IPS-20b (cell line): Measurements from ENCODE around the gene CARD14.
"Not testable (repeated sequence)": the region's sequence is repeated elsewhere in the genome, so short reads cannot be mapped to it uniquely, and the experiment has no call there.

Source experiments
- H3K27ac ChIP-seq: one replicate; pipeline ENCODE4 v1.5.1; 2013; ENCODE audit warnings: low read length
- H3K27me3 ChIP-seq: 2 replicates; pipeline ENCODE4 v1.6.1; 2013; ENCODE audit warnings: mild to moderate bottlenecking, low read length, inconsistent platforms; ENCODE audit not compliant: insufficient read depth
- H3K36me3 ChIP-seq: 2 replicates; pipeline ENCODE4 v1.6.1; 2013; ENCODE audit warnings: low read depth, mild to moderate bottlenecking, inconsistent platforms, low read length, moderate library complexity; ENCODE audit not compliant: insufficient read depth
- H3K4me1 ChIP-seq: 2 replicates; pipeline ENCODE4 v1.6.1; 2013; ENCODE audit warnings: mild to moderate bottlenecking, control low read depth, inconsistent platforms, low read length, moderate library complexity; ENCODE audit not compliant: insufficient read depth
- H3K4me3 ChIP-seq: 2 replicates; pipeline ENCODE4 v1.5.1; 2013; ENCODE audit warnings: mild to moderate bottlenecking, low read length, inconsistent platforms
- H3K9ac ChIP-seq: 2 replicates; pipeline ENCODE4 v1.6.1; 2013; ENCODE audit warnings: low read depth, mild to moderate bottlenecking, inconsistent platforms, low read length, moderate library complexity
- H3K9me3 ChIP-seq: 2 replicates; pipeline ENCODE4 v1.6.1; 2013; ENCODE audit warnings: mild to moderate bottlenecking, low read depth, low read length, inconsistent platforms; ENCODE audit not compliant: insufficient read depth

The CARD14 gene

DNA sequence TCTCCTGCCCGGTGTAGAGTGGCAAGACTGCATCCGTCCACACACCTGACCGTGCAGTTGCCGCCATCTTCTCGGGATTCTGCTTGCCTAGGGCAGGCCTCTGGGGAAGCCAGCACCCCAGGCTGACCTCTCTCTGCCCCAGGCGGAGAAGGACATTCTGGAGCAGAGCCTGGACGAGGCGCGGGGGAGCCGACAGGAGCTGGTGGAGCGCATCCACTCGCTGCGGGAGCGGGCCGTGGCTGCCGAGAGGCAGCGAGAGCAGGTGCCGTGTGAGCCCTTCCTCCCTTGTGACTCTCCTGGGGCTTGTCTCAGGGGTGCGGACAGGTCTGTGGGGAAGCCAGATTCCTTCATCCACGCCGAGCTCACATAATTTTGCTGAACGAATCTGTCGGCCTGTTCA is 19.8 kb downstream of the CARD14 start:
- H3K27me3 ChIP-seq: no peaks in the 10 kb centered on the region

DNA sequence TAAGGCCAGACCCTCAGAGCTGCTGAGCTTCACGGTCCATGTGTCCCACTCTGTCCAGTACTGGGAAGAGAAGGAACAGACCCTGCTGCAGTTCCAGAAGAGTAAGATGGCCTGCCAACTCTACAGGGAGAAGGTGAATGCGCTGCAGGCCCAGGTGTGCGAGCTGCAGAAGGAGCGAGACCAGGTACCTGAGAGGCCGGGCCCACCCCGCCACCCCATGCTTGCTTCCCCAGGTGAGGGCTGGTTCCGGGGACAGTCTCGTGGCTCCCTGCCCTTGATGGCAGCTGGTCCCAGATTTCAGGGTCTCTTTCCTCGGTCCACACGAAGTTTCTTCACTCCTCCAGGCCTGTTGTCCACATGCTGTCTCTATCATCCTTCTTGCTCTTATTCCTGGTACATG is 20.9 kb downstream of the CARD14 start:
- Histone ChIP-seq H3K4me3 (no peak overlapping the region), H3K27me3 (no peaks in the 10 kb centered on the region), H3K36me3 (no peaks in the 10 kb centered on the region), H3K27ac (no peak overlapping the region), H3K4me1 (no peaks in the 10 kb centered on the region), H3K9ac (no peak overlapping the region), H3K9me3 (no peaks in the 10 kb centered on the region)

More for the DNA sequence above, 19.8 kb downstream of the CARD14 start:
- no peaks in the 10 kb centered on the region for H3K36me3 ChIP-seq
- no peak overlapping the region for H3K27ac ChIP-seq
- H3K9ac ChIP-seq: no peak overlapping the region
- H3K4me3 ChIP-seq: no peak overlapping the region
- H3K9me3 ChIP-seq: no peaks in the 10 kb centered on the region
- no peaks in the 10 kb centered on the region for H3K4me1 ChIP-seq

DNA sequence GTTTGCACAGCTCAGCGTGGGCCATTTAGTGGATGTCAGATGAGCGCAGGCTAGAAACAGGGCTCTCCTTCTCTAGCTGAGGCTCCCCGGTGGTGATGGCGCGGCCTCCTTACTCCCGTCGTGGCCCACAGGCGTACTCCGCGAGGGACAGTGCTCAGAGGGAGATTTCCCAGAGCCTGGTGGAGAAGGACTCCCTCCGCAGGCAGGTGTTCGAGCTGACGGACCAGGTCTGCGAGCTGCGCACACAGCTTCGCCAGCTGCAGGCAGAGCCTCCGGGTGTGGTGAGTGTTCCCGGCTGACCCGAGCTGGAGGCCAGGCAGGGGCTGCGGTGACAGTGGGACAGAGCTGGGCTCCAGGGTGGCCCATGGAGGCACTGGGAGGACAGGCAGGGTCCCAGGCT is 21.4 kb downstream of the CARD14 start:
- H3K9me3 ChIP-seq: no peaks in the 10 kb centered on the region
- no peaks in the 10 kb centered on the region for H3K4me1 ChIP-seq
- H3K27ac ChIP-seq: no peak overlapping the region
- no peak overlapping the region for H3K4me3 ChIP-seq
- H3K36me3 ChIP-seq: no peaks in the 10 kb centered on the region
- no peak overlapping the region for H3K9ac ChIP-seq
- H3K27me3 ChIP-seq: no peaks in the 10 kb centered on the region

DNA sequence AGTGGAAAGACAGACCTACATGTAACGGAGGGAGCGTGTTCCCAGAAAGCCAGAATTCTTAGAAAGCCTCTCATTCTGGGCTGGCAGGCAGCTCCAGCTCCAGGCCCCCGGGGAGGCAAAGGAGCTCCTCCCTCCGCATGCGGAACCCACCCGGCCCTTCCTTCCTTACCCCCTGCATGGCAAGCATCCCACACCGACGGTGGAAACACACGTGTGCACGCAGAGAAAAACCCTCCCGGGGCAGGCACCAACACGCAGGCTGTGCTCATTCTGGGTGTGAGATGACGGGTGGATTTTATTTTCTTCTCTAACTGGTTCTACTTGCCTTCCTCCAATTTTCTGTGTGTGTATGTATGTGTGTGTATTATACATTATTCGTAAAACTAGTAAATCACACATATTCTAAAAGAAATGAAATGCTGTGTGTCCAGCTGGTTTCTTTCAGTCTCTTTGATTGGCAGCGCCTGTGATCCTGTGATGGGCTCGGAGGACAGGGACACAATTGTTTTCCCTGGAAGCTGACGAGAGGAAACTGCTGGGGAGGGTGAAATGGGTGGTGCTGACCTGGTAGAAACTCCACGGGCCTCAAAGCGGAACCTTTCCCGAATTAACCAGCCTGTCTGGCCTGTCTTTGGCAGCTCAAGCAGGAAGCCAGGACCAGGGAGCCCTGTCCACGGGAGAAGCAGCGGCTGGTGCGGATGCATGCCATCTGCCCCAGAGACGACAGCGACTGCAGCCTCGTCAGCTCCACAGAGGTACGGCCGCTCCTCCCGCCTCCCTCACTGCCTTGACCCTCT is 22.2 kb downstream of the CARD14 start:
- Histone ChIP-seq H3K9ac (no peak overlapping the region), H3K4me1 (no peaks in the 10 kb centered on the region), H3K27me3 (no peaks in the 10 kb centered on the region), H3K27ac (no peak overlapping the region), H3K9me3 (no peaks in the 10 kb centered on the region), H3K4me3 (no peak overlapping the region), H3K36me3 (no peaks in the 10 kb centered on the region)

DNA sequence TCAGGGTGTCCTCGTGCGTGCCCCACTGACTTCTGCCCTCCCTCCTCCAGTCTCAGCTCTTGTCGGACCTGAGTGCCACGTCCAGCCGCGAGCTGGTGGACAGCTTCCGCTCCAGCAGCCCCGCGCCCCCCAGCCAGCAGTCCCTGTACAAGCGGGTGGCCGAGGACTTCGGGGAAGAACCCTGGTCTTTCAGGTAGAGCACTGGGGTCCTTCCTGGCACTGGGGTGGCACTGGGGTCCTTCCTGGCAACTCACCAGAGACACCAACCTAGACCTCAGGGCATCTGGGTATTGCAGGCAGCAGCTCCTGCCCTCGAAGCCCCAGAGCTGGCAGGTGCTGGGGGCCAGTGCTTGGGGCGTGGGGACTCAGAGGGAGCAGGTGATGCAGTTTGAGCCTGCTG is 25.3 kb downstream of the CARD14 start:
- Histone ChIP-seq H3K27me3 (no peaks in the 10 kb centered on the region), H3K4me3 (no peak overlapping the region), H3K36me3 (no peaks in the 10 kb centered on the region), H3K4me1 (no peaks in the 10 kb centered on the region), H3K9me3 (no peaks in the 10 kb centered on the region), H3K27ac (no peak overlapping the region), H3K9ac (no peak overlapping the region)

DNA sequence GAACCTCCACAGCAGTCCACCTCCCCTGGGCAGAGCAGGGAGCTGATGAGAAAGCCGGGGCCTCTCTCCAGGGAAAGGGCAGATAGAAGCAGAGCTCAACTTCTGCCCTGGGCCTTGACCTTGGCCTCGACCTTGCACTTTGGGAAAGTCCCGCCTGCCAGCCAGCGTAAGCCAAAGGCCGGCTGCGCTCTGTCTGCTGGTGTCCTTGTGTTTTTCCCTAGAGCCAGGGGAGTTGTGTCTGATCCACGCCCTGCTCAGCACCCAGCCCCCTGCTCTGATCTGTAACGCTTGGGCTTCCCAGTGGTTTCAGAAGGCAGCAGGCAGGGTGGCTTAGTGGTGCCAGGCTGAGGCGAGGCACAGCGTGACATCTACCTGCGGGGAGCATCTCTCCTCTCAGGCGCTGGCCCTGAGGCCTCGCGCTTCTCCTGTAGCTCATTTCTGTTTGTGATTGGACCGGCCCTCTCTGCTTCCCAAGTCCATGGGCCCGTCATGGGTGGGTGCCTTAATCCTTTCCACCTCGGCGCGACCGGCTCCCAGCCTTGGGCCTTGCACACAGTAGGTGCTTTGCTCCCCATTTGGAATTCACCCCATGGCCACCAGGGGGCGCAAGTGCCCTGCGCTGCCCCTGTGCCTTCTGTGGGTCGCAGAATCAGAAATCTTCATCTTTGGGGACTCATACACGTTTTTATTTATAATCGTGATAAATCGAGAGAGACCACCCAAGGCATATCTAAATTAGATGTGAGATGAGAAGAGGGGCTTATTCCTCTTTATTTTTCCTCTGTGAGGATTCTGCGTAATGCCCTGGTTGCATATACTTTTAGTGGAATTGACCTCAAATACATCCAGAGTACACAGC is 26.1 kb downstream of the CARD14 start:
- no peak overlapping the region for H3K4me3 ChIP-seq
- H3K27ac ChIP-seq: no peak overlapping the region
- no peaks in the 10 kb centered on the region for H3K4me1 ChIP-seq
- no peaks in the 10 kb centered on the region for H3K36me3 ChIP-seq
- no peak overlapping the region for H3K9ac ChIP-seq
- H3K9me3 ChIP-seq: no peaks in the 10 kb centered on the region
- H3K27me3 ChIP-seq: no peaks in the 10 kb centered on the region

DNA sequence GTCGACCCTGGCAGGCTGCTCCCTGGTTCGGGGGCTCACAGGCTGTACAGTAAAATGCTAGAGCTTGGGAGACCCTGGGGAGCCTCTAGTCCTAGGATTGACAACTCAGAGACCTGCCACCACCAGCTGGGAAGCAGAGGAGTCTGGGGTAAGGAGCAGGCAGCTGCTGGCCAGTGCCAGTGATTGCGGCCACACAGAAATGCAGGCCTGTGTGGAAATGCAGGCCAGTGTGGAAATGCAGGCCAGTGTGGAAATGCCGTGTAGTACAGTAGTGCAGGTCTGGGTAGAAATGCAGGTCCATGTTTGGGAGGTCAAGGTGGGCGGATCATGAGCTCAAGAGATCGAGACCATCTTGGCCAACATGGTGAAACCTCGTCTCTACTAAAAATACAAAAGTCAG is 26.8 kb downstream of the CARD14 start:
- H3K36me3 ChIP-seq: no peaks in the 10 kb centered on the region
- no peaks in the 10 kb centered on the region for H3K9me3 ChIP-seq
- H3K4me3 ChIP-seq: no peak overlapping the region
- H3K27ac ChIP-seq: no peak overlapping the region
- H3K4me1 ChIP-seq: no peaks in the 10 kb centered on the region
- H3K9ac ChIP-seq: no peak overlapping the region
- no peaks in the 10 kb centered on the region for H3K27me3 ChIP-seq

DNA sequence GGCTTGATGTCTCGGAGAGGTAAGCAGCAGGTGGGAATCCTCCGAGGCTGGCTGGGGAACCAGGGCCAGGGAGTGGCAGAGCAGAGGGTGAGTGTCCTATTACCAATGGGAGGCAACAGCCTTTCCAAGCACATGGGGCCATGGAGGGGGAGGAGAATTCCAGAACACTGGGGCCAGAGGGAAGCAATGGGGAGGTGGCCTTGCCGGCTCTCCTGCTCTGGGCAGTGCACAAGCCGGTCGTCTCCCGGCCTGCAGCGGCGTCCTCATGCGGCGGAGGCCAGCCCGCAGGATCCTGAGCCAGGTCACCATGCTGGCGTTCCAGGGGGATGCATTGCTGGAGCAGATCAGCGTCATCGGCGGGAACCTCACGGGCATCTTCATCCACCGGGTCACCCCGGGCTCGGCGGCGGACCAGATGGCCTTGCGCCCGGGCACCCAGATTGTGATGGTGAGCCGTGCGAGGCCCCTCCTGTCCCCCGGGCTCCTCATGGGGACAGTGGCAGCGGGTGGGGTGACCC is 28.4 kb downstream of the CARD14 start:
- Histone ChIP-seq H3K9ac (no peak overlapping the region), H3K27me3 (no peaks in the 10 kb centered on the region), H3K27ac (no peak overlapping the region), H3K4me3 (no peak overlapping the region), H3K4me1 (no peaks in the 10 kb centered on the region), H3K36me3 (no peaks in the 10 kb centered on the region), H3K9me3 (no peaks in the 10 kb centered on the region)

DNA sequence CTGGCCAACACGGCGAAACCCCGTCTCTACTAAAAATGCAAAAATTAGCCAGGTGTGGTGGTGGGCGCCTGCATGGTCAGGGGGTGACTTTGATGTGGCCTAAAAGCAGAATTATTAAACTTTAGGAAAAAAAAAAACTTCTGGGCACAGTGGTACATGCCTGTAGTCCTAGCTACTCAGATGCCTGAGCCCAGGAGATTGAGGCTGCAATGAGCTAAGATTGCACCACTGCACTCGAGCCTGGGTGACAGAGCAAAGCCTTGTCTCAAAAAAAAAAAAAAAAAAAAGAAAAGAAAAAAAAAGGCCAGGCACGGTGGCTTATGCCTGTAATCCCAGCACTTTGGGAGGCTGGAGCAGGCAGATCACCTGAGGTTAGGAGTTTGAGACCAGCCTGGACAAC is 29.5 kb downstream of the CARD14 start:
- H3K9me3 ChIP-seq, H3K4me1 ChIP-seq, H3K36me3 ChIP-seq, H3K4me3 ChIP-seq, H3K9ac ChIP-seq, H3K27ac ChIP-seq, H3K27me3 ChIP-seq: not testable (repeated sequence)

DNA sequence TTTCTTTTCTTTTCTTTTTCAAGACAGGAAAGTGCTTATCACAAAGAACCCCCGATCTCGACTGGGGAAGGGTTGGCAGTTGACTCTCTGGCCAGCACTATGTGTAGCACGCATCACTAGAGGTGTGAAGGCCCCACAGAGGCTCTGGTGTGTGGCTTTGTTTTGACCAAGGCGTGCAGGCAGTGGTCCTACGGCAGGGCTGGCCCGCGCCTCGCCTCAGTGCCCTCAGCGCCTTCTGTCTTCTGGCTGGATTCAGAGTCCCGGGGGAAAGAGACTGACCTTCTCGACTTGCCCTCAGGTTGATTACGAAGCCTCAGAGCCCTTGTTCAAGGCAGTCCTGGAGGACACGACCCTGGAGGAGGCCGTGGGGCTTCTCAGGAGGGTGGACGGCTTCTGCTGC is 31.6 kb downstream of the CARD14 start:
- no peaks in the 10 kb centered on the region for H3K4me1 ChIP-seq
- H3K4me3 ChIP-seq: no peak overlapping the region
- no peak overlapping the region for H3K9ac ChIP-seq
- no peaks in the 10 kb centered on the region for H3K27me3 ChIP-seq
- H3K36me3 ChIP-seq: no peaks in the 10 kb centered on the region
- no peak overlapping the region for H3K27ac ChIP-seq
- H3K9me3 ChIP-seq: no peaks in the 10 kb centered on the region

DNA sequence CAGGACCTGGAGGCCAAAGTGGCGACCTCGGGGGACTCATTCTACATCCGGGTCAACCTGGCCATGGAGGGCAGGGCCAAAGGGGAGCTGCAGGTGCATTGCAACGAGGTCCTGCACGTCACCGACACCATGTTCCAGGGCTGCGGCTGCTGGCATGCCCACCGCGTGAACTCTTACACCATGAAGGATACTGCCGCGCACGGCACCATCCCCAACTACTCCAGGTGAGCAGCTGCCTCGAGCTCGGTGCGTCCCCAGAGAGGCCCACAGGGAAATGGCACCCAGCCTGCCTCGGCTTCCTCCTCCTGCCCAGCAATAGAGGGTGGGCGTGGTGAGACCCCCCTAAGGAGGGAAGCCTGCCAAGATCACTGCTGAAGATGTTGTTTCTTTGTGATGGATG is 32.4 kb downstream of the CARD14 start:
- Histone ChIP-seq H3K9me3 (no peaks in the 10 kb centered on the region), H3K4me3 (no peak overlapping the region), H3K27ac (no peak overlapping the region), H3K36me3 (no peaks in the 10 kb centered on the region), H3K4me1 (no peaks in the 10 kb centered on the region), H3K9ac (no peak overlapping the region), H3K27me3 (no peaks in the 10 kb centered on the region)

DNA sequence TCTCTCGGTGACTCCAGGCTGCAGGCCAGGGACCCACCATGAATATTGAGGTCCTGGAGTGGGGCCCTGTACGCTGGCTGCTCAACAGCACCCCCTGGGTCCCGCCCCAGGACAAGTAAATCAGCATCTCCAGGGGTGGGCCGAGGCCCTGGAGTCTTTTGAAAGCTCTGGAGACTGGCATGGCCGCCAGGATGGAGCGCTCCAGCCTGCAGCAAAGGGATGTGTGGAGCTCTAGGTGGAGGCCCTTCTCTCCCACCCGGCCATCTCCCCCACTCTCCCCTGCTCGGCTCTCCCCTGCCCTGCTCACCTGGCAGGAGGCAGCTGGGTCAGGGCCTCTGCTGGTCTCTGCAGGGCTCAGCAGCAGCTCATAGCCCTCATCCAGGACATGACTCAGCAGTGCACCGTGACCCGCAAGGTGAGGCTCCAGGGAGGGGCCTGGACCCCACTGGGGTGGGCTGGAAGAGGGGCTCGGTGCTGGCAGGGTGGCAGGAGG is 33.7 kb downstream of the CARD14 start:
- no peaks in the 10 kb centered on the region for H3K27me3 ChIP-seq
- no peaks in the 10 kb centered on the region for H3K9me3 ChIP-seq
- no peak overlapping the region for H3K4me3 ChIP-seq
- H3K36me3 ChIP-seq: no peaks in the 10 kb centered on the region
- no peaks in the 10 kb centered on the region for H3K4me1 ChIP-seq
- H3K9ac ChIP-seq: no peak overlapping the region
- H3K27ac ChIP-seq: no peak overlapping the region
